GM18951 (cell line): ENCODE data around the gene TIMM29.
"Not testable (repeated sequence)": the region's sequence is repeated elsewhere in the genome, so short reads cannot be mapped to it uniquely, and the experiment has no call there.

Source experiments
- POLR2A ChIP-seq: IDR thresholded peaks from 4 replicates; pipeline ENCODE4 v1.6.1; 2011; ENCODE audit warnings: mild to moderate bottlenecking; ENCODE audit not compliant: insufficient read length, insufficient read depth; ENCODE audit errors: extremely low read depth
- in situ Hi-C: fragments of 300-500 bp; cut with MboI; formaldehyde crosslinking; loops from one replicate; pipeline ENCODE4 v1.12.0; 2022; ENCODE audit warnings: low sequenced_read_pairs, mixed read lengths, inconsistent platforms; ENCODE audit not compliant: unreplicated experiment

TIMM29 gene

GRCh38 chr19:10936661-10937084, 8.1 kb downstream of the TIMM29 start:
- no peak for TF ChIP-seq POLR2A
- in situ Hi-C loops, result no loop called here

- in situ Hi-C loops, result not testable (repeated sequence)
These were observed 13.0 kb downstream of the TIMM29 start for GRCh38 chr19:10941649-10942048.

GRCh38 chr19:10943412-10943811, 14.8 kb downstream of the TIMM29 start:
- in situ Hi-C loops, result not testable (repeated sequence)

- no peak for TF ChIP-seq POLR2A
- in situ Hi-C loops, result no loop called here
These were observed 16.7 kb downstream of the TIMM29 start for GRCh38 chr19:10945264-10945663.

GRCh38 chr19:10946958-10947657, 18.5 kb downstream of the TIMM29 start:
- TF ChIP-seq POLR2A, result no peak
- in situ Hi-C loops, result no loop called here

- in situ Hi-C loops, result no loop called here
- TF ChIP-seq POLR2A, result no peak
These were observed 24.2 kb downstream of the TIMM29 start for GRCh38 chr19:10952809-10953208.

- in situ Hi-C loops, result not testable (repeated sequence)
These were observed 30.8 kb downstream of the TIMM29 start for GRCh38 chr19:10959277-10959968.

GRCh38 chr19:10960314-10961072, 31.9 kb downstream of the TIMM29 start, which contains the start of gene SMARCA4:
SMARCA4 (plus strand) TSS chr19:10961030; CDS start chr19:10984152, 23,122 bp downstream.
- TF ChIP-seq POLR2A, result peak; percentile 96

GRCh38 chr19:10961073-10961860, 32.7 kb downstream of the TIMM29 start:
- in situ Hi-C loops, result no loop called here
- TF ChIP-seq POLR2A, result no peak

More at GRCh38 chr19:10960314-10961072, 31.9 kb downstream of the TIMM29 start, which contains the start of gene SMARCA4:
- in situ Hi-C loops, result no loop called here

- in situ Hi-C loops, result no loop called here
- no peak for TF ChIP-seq POLR2A
These were observed 34.3 kb downstream of the TIMM29 start for GRCh38 chr19:10962863-10963262.

- TF ChIP-seq POLR2A, result no peak
- in situ Hi-C loops, result no loop called here
These were observed 35.3 kb downstream of the TIMM29 start for GRCh38 chr19:10963865-10964264.

- TF ChIP-seq POLR2A, result no peak
- in situ Hi-C loops, result no loop called here
These were observed 36.3 kb downstream of the TIMM29 start for GRCh38 chr19:10964903-10965302.

- in situ Hi-C loops, result no loop called here
- no peak for TF ChIP-seq POLR2A
These were observed 36.8 kb downstream of the TIMM29 start for GRCh38 chr19:10965398-10965797.

- TF ChIP-seq POLR2A, result no peak
- in situ Hi-C loops, result no loop called here
These were observed 38.2 kb downstream of the TIMM29 start for GRCh38 chr19:10966809-10967208.
